Tibial nerve (tissue), 4 donors: ENCODE data around the gene SPINT3. TPM values are rescaled to one million over a fixed set of nuclear protein-coding genes. Genes with fewer than 3 reads are reported as not detected.

Experiments
- DNase-seq, 2 donors: peaks; one replicate each; pipeline ENCODE4 v3.0.0-alpha.2; 2019; ENCODE audit warnings: low spot score in 2 of 2
- H3K27ac ChIP-seq, 4 donors: fragments of 200-600 bp; sonication (generic) in 3 of 4; one replicate each; pipeline ENCODE4 v1.5.1; 2017 to 2019; ENCODE audit warnings: mild to moderate bottlenecking in 1 of 4
- H3K27me3 ChIP-seq, 2 donors: fragments of 200-600 bp; sonication (generic) in 1 of 2; one replicate each; pipeline versions ENCODE4 v1.5.1 to v1.6.0; 2017 to 2019
- H3K36me3 ChIP-seq, 3 donors: fragments of 200-600 bp; sonication (generic); one replicate each; pipeline ENCODE4 v1.5.1; 2018 to 2019
- H3K4me1 ChIP-seq, 4 donors: fragments of 200-600 bp; sonication (generic) in 3 of 4; one replicate each; pipeline ENCODE4 v1.5.1; 2017 to 2019
- H3K4me3 ChIP-seq, 4 donors: fragments of 200-600 bp; sonication (generic) in 3 of 4; one replicate each; pipeline ENCODE4 v1.5.1; 2017 to 2019; ENCODE audit warnings: mild to moderate bottlenecking in 1 of 4, moderate library complexity in 1 of 4
- H3K9me3 ChIP-seq, 4 donors: fragments of 200-600 bp; sonication (generic) in 3 of 4; one replicate each; pipeline ENCODE4 v1.5.1; 2017 to 2019
- EP300 ChIP-seq, 2 donors: sonication (generic); formaldehyde crosslinking; IDR thresholded peaks; one replicate each; pipeline ENCODE4 v1.6.1; 2017; ENCODE audit warnings: antibody characterized with exemption in 2 of 2, mild to moderate bottlenecking in 1 of 2
- POLR2A ChIP-seq, 2 donors: fragments of 450-650 bp; IDR thresholded peaks; one replicate each; pipeline ENCODE4 v1.6.1; 2017; ENCODE audit warnings: antibody characterized with exemption in 2 of 2, mild to moderate bottlenecking in 2 of 2, moderate library complexity in 2 of 2
- WGBS, 2 donors: methylation state at CpG; one replicate each; pipeline ENCODE4 v1.1.5; 2018; 5-methylcytosine and 5-hydroxymethylcytosine counted together
- total RNA-seq, 4 donors: library from RNA; depleted of rRNA; stranded (reverse); fragments of >200 nt; gene quantifications; one replicate each; pipeline ENCODE4 v1.1.0, GENCODE V29; 2016
- TF ChIP-seq, protein P1 (sequence below), 5 experiments: fragments of 200-600 bp in 3 of 5; fragments of 450-650 bp in 2 of 5; sonication (generic) in 3 of 5; IDR thresholded peaks; one replicate each; pipeline ENCODE4 v1.5.1; 2016 to 2019; ENCODE audit warnings: antibody characterized with exemption in 5 of 5, mild to moderate bottlenecking in 3 of 5, moderate library complexity in 2 of 5

Gene SPINT3
- total RNA-seq, 4 donors from 2014 or later, result not detected

- TF ChIP-seq, protein P1, sequence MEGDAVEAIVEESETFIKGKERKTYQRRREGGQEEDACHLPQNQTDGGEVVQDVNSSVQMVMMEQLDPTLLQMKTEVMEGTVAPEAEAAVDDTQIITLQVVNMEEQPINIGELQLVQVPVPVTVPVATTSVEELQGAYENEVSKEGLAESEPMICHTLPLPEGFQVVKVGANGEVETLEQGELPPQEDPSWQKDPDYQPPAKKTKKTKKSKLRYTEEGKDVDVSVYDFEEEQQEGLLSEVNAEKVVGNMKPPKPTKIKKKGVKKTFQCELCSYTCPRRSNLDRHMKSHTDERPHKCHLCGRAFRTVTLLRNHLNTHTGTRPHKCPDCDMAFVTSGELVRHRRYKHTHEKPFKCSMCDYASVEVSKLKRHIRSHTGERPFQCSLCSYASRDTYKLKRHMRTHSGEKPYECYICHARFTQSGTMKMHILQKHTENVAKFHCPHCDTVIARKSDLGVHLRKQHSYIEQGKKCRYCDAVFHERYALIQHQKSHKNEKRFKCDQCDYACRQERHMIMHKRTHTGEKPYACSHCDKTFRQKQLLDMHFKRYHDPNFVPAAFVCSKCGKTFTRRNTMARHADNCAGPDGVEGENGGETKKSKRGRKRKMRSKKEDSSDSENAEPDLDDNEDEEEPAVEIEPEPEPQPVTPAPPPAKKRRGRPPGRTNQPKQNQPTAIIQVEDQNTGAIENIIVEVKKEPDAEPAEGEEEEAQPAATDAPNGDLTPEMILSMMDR (IDR thresholded peaks at IDR 0.05), result no peak
- no peak for TF ChIP-seq EP300 (IDR thresholded peaks at IDR 0.05)
- TF ChIP-seq POLR2A (IDR thresholded peaks at IDR 0.05), result no peak
- Histone ChIP-seq H3K27me3 (peaks cover 0 to 3% of the 10 kb centered on the region in 2 donors), H3K36me3 (no peaks in the 10 kb centered on the region), H3K9me3 (no peaks in the 10 kb centered on the region), H3K27ac (no peak overlapping the region), H3K4me1 (no peaks in the 10 kb centered on the region), H3K4me3 (no peak overlapping the region)
- 69 to 80% methylated on average over 4 of the region's 4 CpGs for WGBS, 2 donors
- no peak for DNase-seq
These were observed 6.3 kb downstream of the SPINT3 start for GRCh38 chr20:45509091-45509490.

GRCh38 chr20:45508068-45508886 is 7.1 kb downstream of the SPINT3 start:
- Histone ChIP-seq H3K27me3 (peaks cover 0 to 4% of the 10 kb centered on the region in 2 donors), H3K9me3 (no peaks in the 10 kb centered on the region), H3K4me3 (no peak overlapping the region), H3K4me1 (no peaks in the 10 kb centered on the region), H3K36me3 (no peaks in the 10 kb centered on the region), H3K27ac (no peak overlapping the region)
- DNase-seq, result no peak
- no peak for TF ChIP-seq EP300 (IDR thresholded peaks at IDR 0.05)
- no peak for TF ChIP-seq POLR2A (IDR thresholded peaks at IDR 0.05)
- TF ChIP-seq, protein P1 (IDR thresholded peaks at IDR 0.05), result no peak
- 79 to 87% methylated on average over 7 of the region's 7 CpGs for WGBS, 2 donors

GRCh38 chr20:45507011-45507820 is 8.2 kb downstream of the SPINT3 start:
- H3K27me3 ChIP-seq, result peaks cover 0 to 4% of the 10 kb centered on the region in 2 donors
- H3K9me3 ChIP-seq, result no peaks in the 10 kb centered on the region
- 66 to 69% methylated on average over 5 of the region's 5 CpGs for WGBS, 2 donors
- no peaks in the 10 kb centered on the region for H3K4me1 ChIP-seq
- TF ChIP-seq EP300 (IDR thresholded peaks at IDR 0.05) (no peak), POLR2A (IDR thresholded peaks at IDR 0.05) (no peak)
- TF ChIP-seq, protein P1 (IDR thresholded peaks at IDR 0.05), result no peak
- no peaks in the 10 kb centered on the region for H3K36me3 ChIP-seq
- H3K27ac ChIP-seq, result no peak overlapping the region
- no peak overlapping the region for H3K4me3 ChIP-seq
- DNase-seq, result no peak

- H3K27me3 ChIP-seq, result peaks cover 0 to 4% of the 10 kb centered on the region in 2 donors
- H3K4me3 ChIP-seq, result no peak overlapping the region
- 75 to 88% methylated on average over 2 of the region's 2 CpGs for WGBS, 2 donors
- H3K36me3 ChIP-seq, result no peaks in the 10 kb centered on the region
- no peak for DNase-seq
- H3K9me3 ChIP-seq, result no peaks in the 10 kb centered on the region
- TF ChIP-seq EP300 (IDR thresholded peaks at IDR 0.05) (no peak), POLR2A (IDR thresholded peaks at IDR 0.05) (no peak)
- TF ChIP-seq, protein P1 (IDR thresholded peaks at IDR 0.05), result no peak
- no peak overlapping the region for H3K27ac ChIP-seq
- no peaks in the 10 kb centered on the region for H3K4me1 ChIP-seq
These were observed 9.0 kb downstream of the SPINT3 start for GRCh38 chr20:45506398-45506797.

- DNase-seq, result no peak
- H3K4me1 ChIP-seq, result no peaks in the 10 kb centered on the region
- H3K9me3 ChIP-seq, result no peaks in the 10 kb centered on the region
- 21 to 27% methylated on average over 2 of the region's 2 CpGs for WGBS, 2 donors
- no peaks in the 10 kb centered on the region for H3K36me3 ChIP-seq
- peaks cover 0 to 11% of the 10 kb centered on the region in 2 donors for H3K27me3 ChIP-seq
- H3K4me3 ChIP-seq, result no peak overlapping the region
- TF ChIP-seq EP300 (IDR thresholded peaks at IDR 0.05) (no peak), POLR2A (IDR thresholded peaks at IDR 0.05) (no peak)
- TF ChIP-seq, protein P1 (IDR thresholded peaks at IDR 0.05), result no peak
- no peak overlapping the region for H3K27ac ChIP-seq
These were observed 12.0 kb downstream of the SPINT3 start for GRCh38 chr20:45503403-45503802.
